GM12875 (cell line): Measurements from ENCODE around the gene TRMT2A.

Experiments
- H3K4me3 ChIP-seq: one replicate; pipeline ENCODE4 v1.5.1; 2011; ENCODE audit warnings: low read depth, low read length, control low read depth
- TF ChIP-seq, protein P1 (sequence below): IDR thresholded peaks from 2 replicates; pipeline ENCODE4 v1.5.1; 2011; ENCODE audit warnings: low read depth, mild to moderate bottlenecking, control low read depth, inconsistent platforms, low read length, moderate library complexity, borderline replicate concordance; ENCODE audit not compliant: insufficient read depth

The TRMT2A gene

DNA sequence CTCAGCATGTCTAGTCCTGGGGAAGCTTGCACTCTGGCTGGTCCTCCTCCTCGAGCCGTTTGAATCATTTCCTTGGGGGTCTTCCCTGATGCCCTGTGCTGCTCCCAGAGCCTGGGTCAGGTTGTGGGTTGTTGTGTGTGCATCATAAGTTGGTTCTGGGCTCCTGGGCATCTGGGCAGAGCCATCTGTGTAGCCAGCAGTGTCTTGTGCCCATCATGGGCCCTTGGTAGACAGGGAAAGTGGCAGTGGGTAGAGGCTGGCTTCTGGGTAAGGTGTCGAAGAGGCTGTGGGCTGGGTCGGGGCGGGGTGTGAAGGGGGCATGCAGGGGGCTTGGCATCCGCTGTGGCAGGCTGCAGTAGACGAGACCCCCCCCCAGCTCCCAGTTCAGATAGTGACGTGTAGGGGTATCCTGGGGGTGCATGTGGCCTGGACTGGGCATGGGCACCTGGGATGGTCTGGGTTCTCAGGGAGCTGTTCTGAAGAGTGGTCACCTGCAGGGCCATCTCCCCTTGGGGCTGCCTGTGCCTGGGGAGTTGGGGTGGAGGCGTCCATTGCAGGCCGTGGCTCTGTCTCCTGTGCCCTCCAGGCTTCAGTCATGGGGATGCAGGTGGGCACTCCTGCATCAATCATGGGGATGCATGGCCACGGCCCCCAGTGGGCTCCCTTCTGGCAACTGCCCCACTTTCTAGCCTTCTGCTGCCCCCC is 7.2 kb upstream of the TRMT2A start:
- TF ChIP-seq, protein P1, sequence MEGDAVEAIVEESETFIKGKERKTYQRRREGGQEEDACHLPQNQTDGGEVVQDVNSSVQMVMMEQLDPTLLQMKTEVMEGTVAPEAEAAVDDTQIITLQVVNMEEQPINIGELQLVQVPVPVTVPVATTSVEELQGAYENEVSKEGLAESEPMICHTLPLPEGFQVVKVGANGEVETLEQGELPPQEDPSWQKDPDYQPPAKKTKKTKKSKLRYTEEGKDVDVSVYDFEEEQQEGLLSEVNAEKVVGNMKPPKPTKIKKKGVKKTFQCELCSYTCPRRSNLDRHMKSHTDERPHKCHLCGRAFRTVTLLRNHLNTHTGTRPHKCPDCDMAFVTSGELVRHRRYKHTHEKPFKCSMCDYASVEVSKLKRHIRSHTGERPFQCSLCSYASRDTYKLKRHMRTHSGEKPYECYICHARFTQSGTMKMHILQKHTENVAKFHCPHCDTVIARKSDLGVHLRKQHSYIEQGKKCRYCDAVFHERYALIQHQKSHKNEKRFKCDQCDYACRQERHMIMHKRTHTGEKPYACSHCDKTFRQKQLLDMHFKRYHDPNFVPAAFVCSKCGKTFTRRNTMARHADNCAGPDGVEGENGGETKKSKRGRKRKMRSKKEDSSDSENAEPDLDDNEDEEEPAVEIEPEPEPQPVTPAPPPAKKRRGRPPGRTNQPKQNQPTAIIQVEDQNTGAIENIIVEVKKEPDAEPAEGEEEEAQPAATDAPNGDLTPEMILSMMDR, result no peak
- no peak overlapping the region for H3K4me3 ChIP-seq

DNA sequence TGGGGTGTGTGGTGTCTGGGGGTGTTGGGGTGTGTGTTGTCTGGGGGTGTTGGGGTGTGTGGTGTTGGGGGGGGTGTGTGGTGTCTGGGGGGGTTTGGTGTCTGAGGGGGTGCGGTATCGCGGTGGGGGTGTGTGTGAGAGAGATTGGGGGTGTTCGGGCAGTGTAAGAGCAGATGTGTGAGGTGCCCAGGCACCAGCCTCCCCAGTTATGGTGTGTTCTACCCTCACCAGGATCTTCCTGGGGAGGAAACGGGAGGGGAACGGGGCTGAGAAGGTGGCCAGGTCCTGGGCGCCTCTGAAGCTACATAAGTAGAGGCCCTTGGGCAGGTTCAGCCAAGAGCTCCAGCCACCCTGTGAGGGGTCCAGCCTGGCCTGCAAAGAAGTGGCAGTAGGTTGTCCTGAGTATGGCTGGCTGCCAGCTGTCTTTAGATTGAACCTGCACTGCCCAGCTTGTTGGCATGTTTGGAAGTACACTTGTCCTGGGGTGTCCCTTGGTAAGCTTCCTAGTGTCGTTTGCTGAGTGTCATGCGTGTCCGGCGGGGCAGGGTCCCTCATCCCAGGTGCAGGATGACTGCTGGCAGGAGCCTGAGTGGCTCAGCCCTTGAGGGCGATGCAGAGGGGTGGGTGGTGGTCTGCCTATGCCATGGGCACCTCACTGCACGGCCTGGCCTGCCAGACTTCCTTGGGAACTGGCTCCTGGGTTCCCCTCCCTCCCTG is 6.5 kb upstream of the TRMT2A start:
- no peak overlapping the region for H3K4me3 ChIP-seq
- TF ChIP-seq, protein P1, result no peak

DNA sequence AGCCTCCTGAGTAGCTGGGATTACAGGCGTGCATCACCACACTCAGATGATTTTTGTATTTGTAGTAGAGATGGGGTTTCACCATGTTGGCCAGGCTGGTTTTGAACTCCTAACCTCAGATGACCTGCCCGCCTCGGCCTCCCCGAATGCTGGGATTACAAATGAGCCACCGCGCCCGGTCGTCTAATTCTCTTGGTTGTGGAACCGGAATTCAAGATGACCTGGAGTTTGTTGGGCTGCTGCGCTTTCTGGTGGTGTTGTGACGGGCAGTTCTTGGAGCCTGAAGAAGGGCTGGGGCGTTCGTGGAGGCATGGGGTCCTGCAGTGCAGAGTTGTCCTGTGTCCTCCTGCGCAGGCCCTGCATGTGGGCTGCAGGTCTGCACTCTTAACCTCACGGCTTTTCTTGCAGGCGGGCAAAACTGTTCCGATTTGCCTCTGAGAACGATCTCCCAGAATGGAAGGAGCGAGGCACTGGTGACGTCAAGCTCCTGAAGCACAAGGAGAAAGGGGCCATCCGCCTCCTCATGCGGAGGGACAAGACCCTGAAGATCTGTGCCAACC is 4.9 kb upstream of the TRMT2A start:
- TF ChIP-seq, protein P1, result no peak
- H3K4me3 ChIP-seq, result no peak overlapping the region

DNA sequence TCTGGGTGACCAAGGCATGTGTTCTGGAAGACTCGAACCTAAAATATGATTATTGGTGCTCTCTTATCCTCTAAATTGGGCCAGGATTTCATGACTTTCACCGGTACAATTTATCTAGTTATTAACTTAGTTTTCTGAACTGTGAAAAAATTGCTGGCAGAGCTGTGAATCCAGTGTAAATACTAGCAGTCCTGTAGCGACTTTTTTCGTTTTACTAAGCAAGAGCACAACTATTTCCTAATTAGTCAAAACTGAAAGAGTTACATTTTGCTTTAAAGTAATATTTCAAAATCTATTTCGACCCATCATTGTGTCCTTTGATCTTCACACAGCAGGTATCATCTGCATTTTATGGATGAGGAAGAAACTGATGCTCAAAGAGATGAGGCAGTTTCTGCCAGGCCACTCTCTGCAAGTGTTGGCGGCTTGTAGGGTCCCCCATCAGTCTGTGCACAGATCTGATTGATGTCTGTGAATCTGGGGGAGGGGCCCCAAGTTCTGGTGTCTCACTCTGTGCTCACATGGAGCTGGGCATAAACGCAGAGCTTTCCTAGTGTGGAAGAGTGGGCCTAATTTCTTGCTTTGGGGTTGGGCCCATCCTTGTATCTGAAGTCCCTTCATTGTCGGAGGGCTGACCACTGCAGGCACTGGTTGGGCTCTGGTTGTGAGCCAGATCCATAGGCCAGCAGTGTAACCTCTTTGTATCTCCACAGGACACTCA is 1.4 kb upstream of the TRMT2A start:
- H3K4me3 ChIP-seq, result peak overlapping the region; percentile 93
- TF ChIP-seq, protein P1, result no peak

DNA sequence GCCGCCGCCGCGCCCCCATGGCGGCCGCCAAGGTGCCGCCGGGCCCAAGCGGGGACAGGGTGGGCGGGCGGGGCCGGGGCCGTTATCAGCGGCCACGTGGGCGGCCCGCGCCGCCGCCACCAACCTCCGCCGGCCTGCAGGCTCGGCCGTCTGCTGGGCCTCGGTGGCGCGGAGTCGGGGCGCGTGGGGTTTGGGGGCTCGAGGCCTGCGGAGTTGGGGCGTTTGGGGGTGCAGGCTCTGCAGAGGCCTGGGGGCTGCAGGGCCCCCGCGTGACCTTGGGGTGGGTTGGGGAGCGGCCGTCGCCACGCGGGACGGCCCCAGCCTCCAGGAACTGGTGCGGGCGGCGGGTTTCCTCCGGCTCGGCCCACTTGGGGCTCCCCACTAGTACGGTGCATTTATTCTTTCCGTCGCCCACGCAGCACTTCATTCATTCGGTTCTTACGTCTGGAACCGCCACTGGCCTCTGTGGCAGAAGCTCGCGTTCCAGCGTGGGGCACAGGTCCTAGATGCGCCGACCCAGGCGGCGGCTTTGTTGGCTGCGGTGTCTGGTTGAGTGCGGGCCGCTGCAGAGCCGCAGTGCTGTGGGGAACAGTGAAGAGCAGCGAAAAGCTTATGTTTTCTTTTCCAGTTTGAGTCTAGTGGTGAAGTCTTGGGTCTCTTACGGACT is 740 bp upstream of the TRMT2A start:
- TF ChIP-seq, protein P1, result no peak
- peak overlapping the region; percentile 93 for H3K4me3 ChIP-seq

DNA sequence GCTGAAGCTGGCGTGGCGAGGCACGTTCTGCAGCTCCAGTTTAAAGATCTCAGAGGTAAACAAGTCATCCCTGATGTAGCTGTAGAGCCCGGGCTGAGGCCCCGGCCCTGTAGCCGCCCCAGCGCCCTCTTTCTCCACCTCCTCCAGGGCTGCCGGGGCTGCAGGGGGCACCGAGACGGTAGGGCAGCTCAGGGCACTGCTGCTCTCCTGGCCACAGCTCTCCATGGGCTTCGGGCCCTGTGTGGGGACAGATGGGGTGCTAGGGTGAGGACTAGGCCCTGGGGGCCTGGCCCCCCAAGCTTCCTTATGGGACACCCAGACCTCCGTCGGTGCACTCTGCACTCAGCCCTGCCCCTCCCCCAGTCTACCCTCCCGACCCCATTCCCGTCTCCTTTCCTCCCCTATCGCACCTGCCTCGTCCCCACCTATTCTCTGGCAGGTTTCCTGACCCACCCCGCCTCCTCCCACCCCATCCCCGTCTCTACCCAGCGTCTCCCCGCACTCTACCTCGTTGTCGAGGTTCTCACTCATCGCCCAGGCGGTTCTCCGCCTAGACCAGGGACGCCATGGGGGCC is 563 bp downstream of the TRMT2A start:
- peak overlapping the region; percentile 98 for H3K4me3 ChIP-seq
- TF ChIP-seq, protein P1, result no peak
